Esophagus squamous epithelium (tissue), 4 donors: ENCODE measurements around the gene RPTOR.

Source experiments
- CTCF ChIP-seq, 6 experiments: fragments of 450-650 bp in 4 of 6; fragments of 200-600 bp in 2 of 6; sonication (generic) in 2 of 6; IDR thresholded peaks; one replicate each; pipeline ENCODE4 v1.5.1; 2016 to 2019; ENCODE audit warnings: antibody characterized with exemption in 6 of 6, mild to moderate bottlenecking in 4 of 6, moderate library complexity in 4 of 6
- POLR2A ChIP-seq, 4 donors: fragments of 450-650 bp; IDR thresholded peaks; one replicate each; pipeline ENCODE4 v1.6.1; 2017; ENCODE audit warnings: antibody characterized with exemption in 4 of 4, mild to moderate bottlenecking in 4 of 4, moderate library complexity in 3 of 4

DNA sequence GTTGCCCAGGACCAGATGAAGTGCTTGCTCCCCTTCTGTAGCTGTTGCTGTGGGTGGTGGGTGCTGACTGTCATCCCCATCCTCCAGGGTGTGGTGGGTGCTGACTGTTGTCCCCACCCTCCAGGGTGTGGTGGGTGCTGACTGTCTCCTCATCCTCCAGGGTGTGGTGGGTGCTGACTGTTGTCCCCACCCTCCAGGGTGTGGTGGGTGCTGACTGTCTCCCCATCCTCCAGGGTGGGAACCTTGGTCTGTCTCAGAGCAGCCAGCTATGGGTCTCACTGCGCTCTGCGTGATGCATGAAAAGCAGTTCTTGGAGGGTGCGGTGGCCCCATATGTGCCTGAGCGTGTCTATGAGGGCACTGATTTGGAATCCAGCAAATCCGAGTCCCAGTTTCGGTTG is 163.8 kb downstream of the RPTOR start:
- TF ChIP-seq CTCF (IDR thresholded peaks at IDR 0.05) = no peak
- TF ChIP-seq POLR2A (IDR thresholded peaks at IDR 0.05) = no peak
